Neutrophil (primary cell): ENCODE data around the gene CRYGC.
A peak's percentile ranks its signal among the peaks of the same experiment; 100 is the strongest.
"Not testable (repeated sequence)": the region's sequence is repeated elsewhere in the genome, so short reads cannot be mapped to it uniquely, and the experiment has no call there.

ENCODE experiments used
- H3K27ac ChIP-seq: fragments of 200-600 bp; sonication (generic); 2 replicates; pipeline ENCODE4 v1.5.1; 2016; ENCODE audit warnings: mild to moderate bottlenecking, moderate library complexity
- H3K27me3 ChIP-seq: fragments of 200-600 bp; sonication (generic); 2 replicates; pipeline ENCODE4 v1.6.0; 2016; ENCODE audit warnings: mild to moderate bottlenecking
- H3K36me3 ChIP-seq: fragments of 200-600 bp; sonication (generic); 2 replicates; pipeline ENCODE4 v1.5.1; 2017
- H3K4me1 ChIP-seq, 2 experiments: fragments of 200-600 bp in 1 of 2; sonication (generic) in 1 of 2; 1 replicate in 1 of 2; 2 replicates in 1 of 2; pipeline versions ENCODE4 v1.5.1 to v1.6.1; 2013 to 2016; ENCODE audit warnings: low read depth in 1 of 2, low read length in 1 of 2, mild to moderate bottlenecking in 1 of 2, moderate library complexity in 1 of 2; ENCODE audit not compliant: control insufficient read depth in 1 of 2, insufficient read depth in 1 of 2
- H3K4me3 ChIP-seq, 2 experiments: fragments of 200-600 bp in 1 of 2; sonication (generic) in 1 of 2; 1 replicate in 1 of 2; 2 replicates in 1 of 2; pipeline ENCODE4 v1.5.1; 2013 to 2016; ENCODE audit warnings: low read depth in 1 of 2, low read length in 1 of 2, mild to moderate bottlenecking in 1 of 2, moderate library complexity in 1 of 2
- H3K9me3 ChIP-seq: fragments of 200-600 bp; sonication (generic); 2 replicates; pipeline ENCODE4 v1.5.1; 2016
- TF ChIP-seq, protein P1 (sequence below): fragments of 200-600 bp; sonication (generic); IDR thresholded peaks from 2 replicates; pipeline ENCODE4 v1.5.1; 2016; ENCODE audit warnings: antibody characterized with exemption

The CRYGC gene

DNA sequence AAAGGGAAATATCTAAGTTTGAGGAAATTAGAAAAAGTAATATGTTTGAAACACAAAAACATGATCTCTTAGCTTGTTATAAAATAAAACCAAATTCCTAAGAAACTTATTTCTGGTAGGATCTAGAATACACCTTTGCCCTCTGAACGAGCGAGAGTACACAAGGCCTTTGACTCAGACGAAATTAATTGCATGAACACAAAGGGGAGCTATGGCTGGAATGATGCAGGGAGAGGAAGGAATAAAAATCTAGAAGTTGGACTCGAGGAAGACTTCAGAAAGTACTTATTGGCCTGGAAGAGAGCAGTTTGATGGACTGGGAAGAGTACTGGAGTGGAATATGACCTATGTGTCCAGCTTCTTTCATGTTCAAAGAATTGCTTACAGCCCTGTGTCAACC, 4.4 kb downstream of the CRYGC start:
- H3K36me3 ChIP-seq, result no peaks in the 10 kb centered on the region
- peaks cover 27% of the 10 kb centered on the region for H3K27me3 ChIP-seq
- TF ChIP-seq, protein P1, sequence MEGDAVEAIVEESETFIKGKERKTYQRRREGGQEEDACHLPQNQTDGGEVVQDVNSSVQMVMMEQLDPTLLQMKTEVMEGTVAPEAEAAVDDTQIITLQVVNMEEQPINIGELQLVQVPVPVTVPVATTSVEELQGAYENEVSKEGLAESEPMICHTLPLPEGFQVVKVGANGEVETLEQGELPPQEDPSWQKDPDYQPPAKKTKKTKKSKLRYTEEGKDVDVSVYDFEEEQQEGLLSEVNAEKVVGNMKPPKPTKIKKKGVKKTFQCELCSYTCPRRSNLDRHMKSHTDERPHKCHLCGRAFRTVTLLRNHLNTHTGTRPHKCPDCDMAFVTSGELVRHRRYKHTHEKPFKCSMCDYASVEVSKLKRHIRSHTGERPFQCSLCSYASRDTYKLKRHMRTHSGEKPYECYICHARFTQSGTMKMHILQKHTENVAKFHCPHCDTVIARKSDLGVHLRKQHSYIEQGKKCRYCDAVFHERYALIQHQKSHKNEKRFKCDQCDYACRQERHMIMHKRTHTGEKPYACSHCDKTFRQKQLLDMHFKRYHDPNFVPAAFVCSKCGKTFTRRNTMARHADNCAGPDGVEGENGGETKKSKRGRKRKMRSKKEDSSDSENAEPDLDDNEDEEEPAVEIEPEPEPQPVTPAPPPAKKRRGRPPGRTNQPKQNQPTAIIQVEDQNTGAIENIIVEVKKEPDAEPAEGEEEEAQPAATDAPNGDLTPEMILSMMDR, result no peak
- H3K4me1 ChIP-seq, result peaks cover 7 to 12% of the 10 kb centered on the region in 2 experiments
- H3K27ac ChIP-seq, result no peak overlapping the region
- no peaks in the 10 kb centered on the region for H3K9me3 ChIP-seq
- H3K4me3 ChIP-seq, result no peak overlapping the region

DNA sequence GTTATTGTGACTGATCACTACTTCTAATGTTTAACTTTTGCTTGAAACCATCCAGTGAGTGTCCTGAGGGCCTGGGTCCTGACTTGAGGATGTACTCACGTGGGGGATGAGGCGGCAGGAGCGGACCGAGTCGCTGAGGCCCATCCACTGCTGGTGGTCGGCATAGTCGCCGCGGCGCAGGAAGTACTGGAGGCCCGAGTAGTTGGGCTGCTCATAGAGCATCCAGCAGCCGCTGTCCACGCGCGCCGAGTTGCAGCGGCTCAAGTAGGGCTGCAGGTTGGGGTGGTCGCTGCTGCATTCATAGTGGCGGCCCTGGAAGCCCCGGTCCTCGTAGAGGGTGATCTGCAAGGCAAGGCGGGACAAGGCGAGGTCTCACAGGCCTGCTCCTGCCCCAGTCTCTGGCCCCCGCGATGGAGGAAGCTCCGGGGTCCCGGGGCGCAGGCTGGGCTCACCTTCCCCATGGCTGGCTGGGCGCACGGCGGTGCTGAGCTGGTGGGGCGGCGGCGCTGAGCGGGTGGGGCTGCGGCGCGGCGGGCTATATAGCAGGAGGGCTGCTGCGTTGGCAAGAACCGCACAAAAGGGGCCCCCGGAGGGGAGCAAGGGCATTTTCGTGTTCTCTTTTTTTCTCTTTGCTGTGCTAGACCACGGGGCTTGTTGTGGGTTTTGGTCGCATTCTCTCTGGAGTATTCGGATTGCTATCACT, 5.5 kb downstream of the CRYGC start, which contains the start of gene CRYGD:
Gene CRYGD (minus strand): TSS at position 512 of the 703 bp plus-strand sequence. CDS start 51 bp downstream, at position 461.
- not testable (repeated sequence) for H3K9me3 ChIP-seq, H3K36me3 ChIP-seq, H3K27ac ChIP-seq
- peak within 1 kb of the TSS in 1 of 2 experiments; percentile 41 for H3K4me3 ChIP-seq
- peaks cover 27% of the 10 kb centered on the region for H3K27me3 ChIP-seq
- peaks cover 7 to 12% of the 10 kb centered on the region in 2 experiments for H3K4me1 ChIP-seq

DNA sequence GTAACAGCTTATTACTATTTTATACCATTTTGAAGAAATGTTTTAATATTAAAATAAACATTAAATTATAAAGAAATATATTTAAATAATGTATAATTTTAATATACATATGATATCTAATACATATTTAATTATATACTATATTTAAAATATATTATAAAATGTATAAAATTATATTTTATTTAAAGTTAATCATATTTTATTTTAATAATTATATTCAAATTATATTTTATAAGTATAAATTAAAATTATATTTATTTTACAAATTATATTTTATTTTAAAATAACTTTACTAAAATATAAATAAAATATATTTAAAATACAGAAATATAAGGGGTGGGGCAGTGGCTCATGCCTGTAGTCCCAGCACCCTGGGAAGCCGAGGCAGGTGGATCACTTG, 7.4 kb downstream of the CRYGC start:
- Histone ChIP-seq H3K4me3 (no peak overlapping the region), H3K9me3 (no peaks in the 10 kb centered on the region), H3K27ac (no peak overlapping the region), H3K36me3 (no peaks in the 10 kb centered on the region), H3K27me3 (peaks cover 27% of the 10 kb centered on the region), H3K4me1 (peaks cover 7 to 12% of the 10 kb centered on the region in 2 experiments)
- TF ChIP-seq, protein P1, result no peak

- Histone ChIP-seq H3K4me3 (no peak overlapping the region), H3K4me1 (peaks cover 0 to 2% of the 10 kb centered on the region in 2 experiments), H3K27me3 (peaks cover 8% of the 10 kb centered on the region), H3K36me3 (no peaks in the 10 kb centered on the region), H3K9me3 (no peaks in the 10 kb centered on the region), H3K27ac (no peak overlapping the region)
- TF ChIP-seq, protein P1, result no peak
Observed at GRCh38 chr2:208118918-208119317, 10.7 kb downstream of the CRYGC start.

DNA sequence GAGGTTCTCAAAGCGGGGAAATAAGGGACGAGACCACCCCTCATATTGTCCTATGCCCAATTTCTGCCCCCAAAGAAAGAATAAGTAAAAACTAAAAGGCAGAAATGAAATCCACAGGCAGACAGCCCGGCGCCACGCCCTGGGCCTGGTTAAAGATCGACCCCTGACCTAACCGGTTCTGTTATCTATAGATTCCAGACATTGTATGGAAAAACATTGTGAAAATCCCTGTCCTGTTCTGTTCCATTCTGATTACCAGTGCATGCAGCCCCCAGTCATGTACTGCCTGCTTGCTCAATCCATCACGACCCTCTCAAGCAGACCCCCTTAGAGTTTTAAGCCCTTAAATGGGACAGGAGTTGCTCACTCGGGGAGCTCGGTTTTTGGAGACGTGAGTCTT, 12.2 kb downstream of the CRYGC start:
- not testable (repeated sequence) for H3K36me3 ChIP-seq, H3K4me3 ChIP-seq

GRCh38 chr2:208112969-208113368, 16.7 kb downstream of the CRYGC start:
- TF ChIP-seq, protein P1, result no peak
- Histone ChIP-seq H3K27ac (no peak overlapping the region), H3K9me3 (no peaks in the 10 kb centered on the region), H3K36me3 (no peaks in the 10 kb centered on the region), H3K27me3 (peaks cover 35% of the 10 kb centered on the region), H3K4me3 (no peak overlapping the region), H3K4me1 (no peaks in the 10 kb centered on the region)

More for the DNA sequence above, 12.2 kb downstream of the CRYGC start:
- not testable (repeated sequence) for H3K27ac ChIP-seq, H3K9me3 ChIP-seq, H3K4me1 ChIP-seq
- peaks cover 17% of the 10 kb centered on the region for H3K27me3 ChIP-seq

DNA sequence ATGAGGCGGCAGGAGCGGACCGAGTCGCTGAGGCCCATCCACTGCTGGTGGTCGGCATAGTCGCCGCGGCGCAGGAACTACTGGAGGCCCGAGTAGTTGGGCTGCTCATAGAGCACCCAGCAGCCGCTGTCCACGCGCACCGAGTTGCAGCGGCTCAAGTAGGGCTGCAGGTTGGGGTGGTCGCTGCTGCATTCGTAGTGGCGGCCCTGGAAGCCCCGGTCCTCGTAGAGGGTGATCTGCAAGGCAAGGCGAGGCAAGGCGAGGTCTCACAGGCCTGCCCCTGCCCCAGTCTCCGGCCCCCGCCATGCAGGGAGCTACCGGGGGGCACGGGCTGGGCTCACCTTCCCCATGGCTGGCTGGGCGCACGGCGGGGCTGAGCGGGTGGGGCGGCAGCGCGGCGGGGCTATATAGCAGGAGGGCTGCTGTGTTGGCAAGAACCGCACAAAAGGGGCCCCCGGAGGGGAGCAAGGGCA, 17.3 kb downstream of the CRYGC start:
- not testable (repeated sequence) for H3K36me3 ChIP-seq, H3K27ac ChIP-seq, H3K9me3 ChIP-seq, H3K4me3 ChIP-seq, H3K4me1 ChIP-seq
- H3K27me3 ChIP-seq, result peaks cover 35% of the 10 kb centered on the region
